Muscle layer of colon (tissue), 2 donors: ENCODE results near the gene CARD10.
"Not testable (repeated sequence)": the region's sequence is repeated elsewhere in the genome, so short reads cannot be mapped to it uniquely, and the experiment has no call there.

Experiments
- H3K27ac ChIP-seq: one replicate; pipeline ENCODE4 v1.7.0; 2013; ENCODE audit warnings: low read depth, mild to moderate bottlenecking, low read length, moderate library complexity
- H3K27me3 ChIP-seq, 2 donors: one replicate each; pipeline ENCODE4 v1.7.0; 2013; ENCODE audit warnings: low read length in 2 of 2, mild to moderate bottlenecking in 2 of 2; ENCODE audit not compliant: insufficient read depth in 2 of 2, control insufficient read depth in 1 of 2
- H3K36me3 ChIP-seq: one replicate; pipeline ENCODE4 v1.7.0; 2013; ENCODE audit warnings: mild to moderate bottlenecking, low read length; ENCODE audit not compliant: insufficient read depth
- H3K4me1 ChIP-seq: one replicate; pipeline ENCODE4 v1.7.0; 2013; ENCODE audit warnings: mild to moderate bottlenecking, low read length; ENCODE audit not compliant: insufficient read depth
- H3K4me3 ChIP-seq, 2 donors: one replicate each; pipeline ENCODE4 v1.7.0; 2013; ENCODE audit warnings: low read length in 2 of 2, low read depth in 1 of 2, mild to moderate bottlenecking in 1 of 2, moderate library complexity in 1 of 2
- H3K9ac ChIP-seq: one replicate; pipeline ENCODE4 v1.7.0; 2013; ENCODE audit warnings: low read length
- H3K9me3 ChIP-seq: one replicate; pipeline ENCODE4 v1.7.0; 2013; ENCODE audit warnings: mild to moderate bottlenecking, low read length
- donor health status: abdominal sarcoma.
- donor health status: Adenocarcinoma of cecum.

The CARD10 gene

DNA sequence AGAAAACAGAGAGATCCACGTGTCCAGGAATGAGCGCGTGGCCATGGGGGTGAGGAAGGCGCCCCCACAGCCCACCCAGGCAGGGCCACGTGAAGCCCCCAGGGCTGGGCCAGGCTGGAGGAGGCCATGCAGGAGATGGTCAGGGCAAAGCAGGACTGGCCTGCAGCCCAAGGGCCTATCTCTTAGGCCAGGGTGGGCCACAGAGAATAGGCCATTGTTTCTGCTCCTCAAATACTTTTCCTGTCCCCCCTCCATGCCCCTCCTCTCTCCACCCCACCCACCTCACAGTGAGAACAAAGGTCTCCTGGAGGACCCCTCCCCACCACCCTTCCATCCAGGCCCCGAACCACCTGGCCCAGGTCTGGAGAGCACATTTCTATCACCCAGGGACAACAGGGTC is 32.8 kb upstream of the CARD10 start:
- H3K36me3 ChIP-seq: no peaks in the 10 kb centered on the region
- no peaks in the 10 kb centered on the region for H3K27me3 ChIP-seq
- H3K27ac ChIP-seq: no peak overlapping the region
- peaks cover 21% of the 10 kb centered on the region for H3K4me1 ChIP-seq
- no peak overlapping the region for H3K9ac ChIP-seq
- no peaks in the 10 kb centered on the region for H3K9me3 ChIP-seq
- H3K4me3 ChIP-seq: no peak overlapping the region

DNA sequence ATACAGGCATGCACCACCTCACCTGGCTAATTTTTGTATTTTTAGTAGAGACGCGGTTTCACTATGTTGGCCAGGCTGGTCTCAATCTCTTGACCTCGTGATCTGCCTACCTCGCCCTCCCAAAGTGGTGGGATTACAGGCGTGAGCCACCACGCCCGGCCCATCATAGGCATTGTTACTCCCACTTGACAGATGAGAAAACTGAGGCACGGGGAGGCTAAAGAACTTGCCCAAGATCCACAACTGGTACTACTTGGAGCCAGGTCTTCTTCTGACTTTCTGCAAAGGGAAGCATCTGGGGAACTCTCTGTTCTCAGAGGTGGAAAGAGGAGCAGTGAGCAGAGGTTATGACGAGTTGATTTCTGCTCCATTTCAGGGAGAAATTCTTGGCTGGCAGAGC is 31.7 kb upstream of the CARD10 start:
- not testable (repeated sequence) for H3K4me3 ChIP-seq, H3K9ac ChIP-seq, H3K9me3 ChIP-seq, H3K27ac ChIP-seq, H3K27me3 ChIP-seq, H3K36me3 ChIP-seq
- peaks cover 30% of the 10 kb centered on the region for H3K4me1 ChIP-seq

GRCh38 chr22:37549704-37550059 is 30.5 kb upstream of the CARD10 start:
- Histone ChIP-seq H3K27ac (no peak overlapping the region), H3K36me3 (no peaks in the 10 kb centered on the region), H3K9me3 (no peaks in the 10 kb centered on the region), H3K27me3 (no peaks in the 10 kb centered on the region), H3K4me1 (peaks cover 40% of the 10 kb centered on the region), H3K9ac (no peak overlapping the region), H3K4me3 (no peak overlapping the region)

- Histone ChIP-seq H3K9ac (no peak overlapping the region), H3K4me1 (peaks cover 40% of the 10 kb centered on the region), H3K9me3 (no peaks in the 10 kb centered on the region), H3K27me3 (no peaks in the 10 kb centered on the region), H3K27ac (peak overlapping the region; percentile 62), H3K36me3 (no peaks in the 10 kb centered on the region), H3K4me3 (no peak overlapping the region)
These were observed 28.1 kb upstream of the CARD10 start for GRCh38 chr22:37547251-37547741.

DNA sequence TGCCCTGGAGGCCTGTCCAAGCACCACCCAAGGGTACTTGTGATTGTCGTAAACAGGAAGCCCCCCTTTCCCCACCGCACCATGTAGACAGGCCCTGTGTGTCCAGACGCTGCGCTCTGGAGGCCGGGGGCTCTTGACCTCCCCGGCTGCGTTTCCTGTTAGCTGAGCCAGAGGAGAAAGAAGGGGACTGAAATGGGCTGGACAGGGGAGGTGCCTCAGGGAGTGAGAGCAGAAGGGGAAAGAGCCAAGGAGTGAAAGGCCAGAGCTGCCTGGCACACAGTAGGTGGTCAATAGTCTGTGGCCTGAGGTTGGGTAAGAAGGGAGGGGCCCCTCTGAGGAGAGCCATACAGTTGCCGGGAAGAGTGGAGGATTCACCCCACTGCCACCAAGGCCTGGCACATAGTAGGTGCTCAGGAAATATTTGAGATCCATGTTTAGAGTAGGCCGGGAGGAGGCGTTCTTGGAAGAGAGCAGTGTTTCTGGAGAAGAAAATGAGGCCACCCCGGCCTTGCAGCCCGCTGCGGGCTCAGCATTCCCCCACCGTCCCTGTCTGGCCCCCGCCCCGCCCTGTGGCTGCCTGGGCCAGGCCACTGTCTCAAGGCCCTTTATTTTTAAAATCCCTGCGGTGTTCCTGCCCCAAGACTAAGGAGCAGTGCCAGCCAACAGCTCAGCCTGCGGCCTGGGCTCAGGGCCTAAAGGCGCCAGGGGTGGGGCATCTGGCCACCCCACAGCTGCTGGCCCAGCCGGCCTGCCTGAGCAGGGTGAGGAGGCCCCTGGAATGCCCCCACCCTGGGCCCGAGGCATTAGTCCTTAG is 27.4 kb upstream of the CARD10 start:
- Histone ChIP-seq H3K9me3 (no peaks in the 10 kb centered on the region), H3K27me3 (no peaks in the 10 kb centered on the region), H3K4me3 (no peak overlapping the region), H3K27ac (peak overlapping the region; percentile 21), H3K36me3 (no peaks in the 10 kb centered on the region), H3K9ac (no peak overlapping the region), H3K4me1 (peaks cover 37% of the 10 kb centered on the region)

- Histone ChIP-seq H3K9ac (peak overlapping the region; percentile 49), H3K9me3 (no peaks in the 10 kb centered on the region), H3K4me3 (peak overlapping the region in 1 of 2 donors; percentile 41), H3K4me1 (peaks cover 31% of the 10 kb centered on the region), H3K36me3 (no peaks in the 10 kb centered on the region), H3K27ac (peak overlapping the region; percentile 21), H3K27me3 (no peaks in the 10 kb centered on the region)
These were observed 26.7 kb upstream of the CARD10 start for GRCh38 chr22:37545703-37546436.

- Histone ChIP-seq H3K4me1 (peaks cover 31% of the 10 kb centered on the region), H3K27ac (peak overlapping the region; percentile 21), H3K9ac (peak overlapping the region; percentile 49), H3K4me3 (peak overlapping the region in 1 of 2 donors; percentile 41), H3K9me3 (no peaks in the 10 kb centered on the region), H3K36me3 (no peaks in the 10 kb centered on the region), H3K27me3 (no peaks in the 10 kb centered on the region)
These were observed 25.9 kb upstream of the CARD10 start for GRCh38 chr22:37544955-37545702.

DNA sequence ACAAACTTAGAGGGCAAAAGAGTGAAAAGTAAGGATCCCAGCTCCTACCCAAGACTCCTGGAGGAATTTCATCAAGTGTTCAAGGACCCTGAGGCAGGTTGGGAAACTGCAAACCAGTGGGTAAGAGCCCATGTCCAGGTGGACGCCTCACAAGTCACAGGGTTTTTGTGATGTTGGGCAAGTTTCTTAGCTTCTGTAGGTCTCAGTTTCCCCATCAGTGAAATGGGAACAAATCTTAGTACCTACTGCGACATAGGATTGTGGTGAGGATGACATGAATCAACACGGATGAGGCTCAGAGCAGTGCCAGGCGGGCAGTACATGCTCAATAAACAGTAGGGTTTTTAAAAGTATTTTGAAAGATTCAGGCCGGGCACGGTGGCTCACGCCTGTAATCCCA is 23.7 kb upstream of the CARD10 start:
- Histone ChIP-seq H3K27ac (no peak overlapping the region), H3K4me3 (no peak overlapping the region), H3K9me3 (no peaks in the 10 kb centered on the region), H3K9ac (no peak overlapping the region), H3K4me1 (peaks cover 33% of the 10 kb centered on the region), H3K36me3 (no peaks in the 10 kb centered on the region), H3K27me3 (no peaks in the 10 kb centered on the region)

DNA sequence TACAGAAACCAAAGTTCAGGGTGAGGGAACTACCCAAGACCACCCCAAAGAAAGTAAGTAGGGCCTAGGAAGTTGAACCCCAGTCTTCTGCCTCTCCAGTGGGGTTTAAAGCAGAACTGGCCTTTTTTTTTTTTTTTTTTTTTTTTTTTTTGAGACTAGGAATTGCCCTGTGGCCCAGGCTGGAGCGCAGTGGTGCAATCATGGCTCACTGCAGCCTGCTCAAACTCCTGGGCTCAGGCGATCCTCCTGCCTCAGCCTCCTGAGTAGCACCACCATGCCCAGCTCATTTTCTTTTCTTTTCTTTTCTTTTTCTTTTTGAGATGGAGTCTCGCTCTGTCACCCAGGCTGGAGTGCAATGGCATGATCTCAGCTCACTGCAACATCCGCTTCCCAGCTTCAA is 23.2 kb upstream of the CARD10 start:
- not testable (repeated sequence) for H3K36me3 ChIP-seq, H3K9ac ChIP-seq, H3K27ac ChIP-seq, H3K27me3 ChIP-seq, H3K9me3 ChIP-seq, H3K4me3 ChIP-seq
- peaks cover 31% of the 10 kb centered on the region for H3K4me1 ChIP-seq

- H3K27ac ChIP-seq, H3K4me1 ChIP-seq, H3K27me3 ChIP-seq, H3K9me3 ChIP-seq, H3K36me3 ChIP-seq, H3K4me3 ChIP-seq, H3K9ac ChIP-seq: not testable (repeated sequence)
These were observed 20.6 kb upstream of the CARD10 start for GRCh38 chr22:37539790-37540189.

- no peaks in the 10 kb centered on the region for H3K36me3 ChIP-seq
- H3K9ac ChIP-seq: no peak overlapping the region
- H3K4me3 ChIP-seq: no peak overlapping the region
- no peaks in the 10 kb centered on the region for H3K9me3 ChIP-seq
- H3K27me3 ChIP-seq: no peaks in the 10 kb centered on the region
- H3K27ac ChIP-seq: no peak overlapping the region
- H3K4me1 ChIP-seq: peaks cover 8% of the 10 kb centered on the region
These were observed 19.6 kb upstream of the CARD10 start for GRCh38 chr22:37538590-37539357.
